Epithelial cell of proximal tubule (primary cell): Measurements from ENCODE around the gene KCNK1. TPM values are rescaled to one million over a fixed set of nuclear protein-coding genes. Genes with fewer than 3 reads are reported as not detected.

ENCODE experiments used
- DNase-seq: peaks from one replicate; pipeline ENCODE4 v3.0.0-alpha.2; 2011; ENCODE audit warnings: low read depth
- H3K4me3 ChIP-seq: 2 replicates; pipeline ENCODE4 v1.5.1; 2011; ENCODE audit warnings: low read depth, mild to moderate bottlenecking, low read length
- total RNA-seq: library from RNA; depleted of rRNA; stranded (reverse); fragments of >200 nt; gene quantifications from 2 replicates; pipeline ENCODE4 v1.2.3, GENCODE V29; 2015
- TF ChIP-seq, protein P1 (sequence below): conservative IDR thresholded peaks from 2 replicates; pipeline ENCODE4 v1.5.1; 2012; ENCODE audit warnings: low read depth, mild to moderate bottlenecking, low read length

The KCNK1 gene
- total RNA-seq, 1 donor from 2014 or later: 9.8 TPM

- DNase-seq: no peak
- TF ChIP-seq, protein P1, sequence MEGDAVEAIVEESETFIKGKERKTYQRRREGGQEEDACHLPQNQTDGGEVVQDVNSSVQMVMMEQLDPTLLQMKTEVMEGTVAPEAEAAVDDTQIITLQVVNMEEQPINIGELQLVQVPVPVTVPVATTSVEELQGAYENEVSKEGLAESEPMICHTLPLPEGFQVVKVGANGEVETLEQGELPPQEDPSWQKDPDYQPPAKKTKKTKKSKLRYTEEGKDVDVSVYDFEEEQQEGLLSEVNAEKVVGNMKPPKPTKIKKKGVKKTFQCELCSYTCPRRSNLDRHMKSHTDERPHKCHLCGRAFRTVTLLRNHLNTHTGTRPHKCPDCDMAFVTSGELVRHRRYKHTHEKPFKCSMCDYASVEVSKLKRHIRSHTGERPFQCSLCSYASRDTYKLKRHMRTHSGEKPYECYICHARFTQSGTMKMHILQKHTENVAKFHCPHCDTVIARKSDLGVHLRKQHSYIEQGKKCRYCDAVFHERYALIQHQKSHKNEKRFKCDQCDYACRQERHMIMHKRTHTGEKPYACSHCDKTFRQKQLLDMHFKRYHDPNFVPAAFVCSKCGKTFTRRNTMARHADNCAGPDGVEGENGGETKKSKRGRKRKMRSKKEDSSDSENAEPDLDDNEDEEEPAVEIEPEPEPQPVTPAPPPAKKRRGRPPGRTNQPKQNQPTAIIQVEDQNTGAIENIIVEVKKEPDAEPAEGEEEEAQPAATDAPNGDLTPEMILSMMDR: no peak
- no peak overlapping the region for H3K4me3 ChIP-seq
These were observed 18.5 kb downstream of the KCNK1 start for GRCh38 chr1:233632436-233632835.

DNA sequence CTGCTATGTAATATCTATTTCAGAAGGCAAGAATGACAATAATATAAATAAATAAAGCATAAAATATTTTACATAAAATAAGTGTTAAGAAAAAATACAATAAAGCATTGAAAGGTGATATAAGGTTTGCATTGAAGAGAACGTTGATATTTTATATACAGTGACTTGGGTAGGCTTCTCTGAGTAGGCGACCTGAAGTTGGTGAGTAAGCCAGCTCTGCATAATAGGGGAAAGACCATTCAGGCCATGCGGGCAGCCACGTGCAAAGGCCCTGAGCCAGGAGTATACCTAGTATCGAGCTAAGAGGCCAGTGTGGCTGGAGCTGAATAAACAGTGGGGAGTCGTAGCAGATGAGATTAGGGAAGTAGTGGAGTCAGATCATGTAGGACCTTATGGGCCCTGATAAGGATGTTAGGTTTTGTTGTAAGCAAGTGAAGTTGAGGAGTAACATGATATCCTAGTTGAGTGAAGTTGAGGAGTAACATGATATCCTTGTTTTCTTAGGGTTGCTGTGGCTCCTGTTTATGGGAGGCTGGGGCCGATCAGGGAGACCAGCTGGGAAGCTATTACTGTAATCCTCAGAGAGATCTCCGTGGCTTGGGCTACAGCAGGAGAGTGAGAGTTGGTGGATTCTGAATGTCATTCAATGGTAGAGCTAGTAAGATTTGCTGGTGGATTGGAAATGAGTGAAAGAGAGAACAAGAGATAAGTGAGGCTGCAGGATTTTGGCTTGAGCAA is 22.0 kb downstream of the KCNK1 start:
- no peak overlapping the region for H3K4me3 ChIP-seq
- TF ChIP-seq, protein P1: no peak
- no peak for DNase-seq

- TF ChIP-seq, protein P1: no peak
- no peak for DNase-seq
- H3K4me3 ChIP-seq: no peak overlapping the region
These were observed 22.6 kb downstream of the KCNK1 start for GRCh38 chr1:233636503-233636877.

- TF ChIP-seq, protein P1: no peak
- H3K4me3 ChIP-seq: no peak overlapping the region
- DNase-seq: no peak
These were observed 24.6 kb downstream of the KCNK1 start for GRCh38 chr1:233638513-233638912.

DNA sequence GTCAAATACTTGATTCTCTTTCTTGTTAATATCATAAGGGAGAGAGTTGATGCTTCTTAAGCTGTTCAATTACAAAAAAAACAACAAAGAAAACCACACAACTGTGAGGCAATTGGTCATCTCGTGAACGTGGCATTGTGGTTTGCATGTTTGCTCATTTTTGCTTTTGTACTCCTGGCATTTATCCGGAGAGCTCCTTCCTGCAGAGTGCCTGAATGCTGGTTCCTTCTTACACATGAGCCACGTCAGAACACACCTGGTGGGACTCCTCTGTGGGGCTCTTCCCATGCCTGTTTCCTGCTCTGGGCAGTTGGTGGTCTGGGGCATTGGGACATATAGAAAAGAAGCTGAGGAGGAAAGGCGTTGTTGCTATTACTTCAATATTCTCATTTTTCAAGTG is 25.7 kb downstream of the KCNK1 start:
- DNase-seq: no peak
- TF ChIP-seq, protein P1: no peak
- H3K4me3 ChIP-seq: no peak overlapping the region

GRCh38 chr1:233640179-233640578 is 26.3 kb downstream of the KCNK1 start:
- no peak for DNase-seq
- TF ChIP-seq, protein P1: no peak
- H3K4me3 ChIP-seq: no peak overlapping the region

DNA sequence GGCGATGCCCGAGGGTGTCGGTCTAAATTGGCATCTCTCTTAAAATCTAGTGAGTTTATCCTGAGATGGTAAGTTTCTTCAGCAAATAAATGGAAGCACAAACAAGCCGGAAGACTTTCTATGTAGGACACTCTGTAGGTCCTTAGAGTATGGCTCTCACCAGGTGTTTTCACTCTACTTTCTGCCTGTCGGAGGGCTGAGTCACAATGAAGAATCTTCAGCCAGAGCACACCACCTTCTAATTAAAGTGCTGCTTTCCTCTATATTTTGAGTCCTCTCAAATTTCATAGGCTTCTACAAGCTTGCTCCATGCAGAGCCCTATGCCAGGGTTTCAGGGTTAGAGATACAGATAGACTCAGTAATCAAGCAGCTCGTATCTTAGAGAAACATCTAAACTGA is 27.1 kb downstream of the KCNK1 start:
- H3K4me3 ChIP-seq: no peak overlapping the region
- TF ChIP-seq, protein P1: no peak
- DNase-seq: no peak
